PC-3 (cell line): ENCODE results near the gene SMAP1. TPM values are rescaled to one million over a fixed set of nuclear protein-coding genes. Genes with fewer than 3 reads are reported as not detected.

Experiments used
- ATAC-seq: fragments of 200-7000 bp; cut with Tn5 transposase; 2 replicates; pipeline ENCODE4 v1.9.1; 2020; ENCODE audit warnings: mild to moderate bottlenecking, moderate library complexity
- BruUV-seq: library from RNA; stranded (reverse); fragments of 400-500 nt; replicated peaks from 2 replicates; lab custom pipeline; 2021; lab: Mats Ljungman, UMichigan
- CTCF ChIA-PET: fragments of 300-600 bp; sonication (Branson Sonifier 250); formaldehyde crosslinking; loops from one replicate; lab custom pipeline; 2022; ENCODE audit warnings: antibody characterized with exemption; lab: Charles Lee
- POLR2A ChIA-PET: fragments of 300-600 bp; sonication (Branson Sonifier 250); formaldehyde crosslinking; loops from one replicate; lab custom pipeline; 2022; ENCODE audit warnings: antibody characterized with exemption; ENCODE audit not compliant: unreplicated experiment; lab: Charles Lee
- DNase-seq: peaks from one replicate; pipeline ENCODE4 v3.0.0-alpha.2; 2015
- H2AFZ ChIP-seq: fragments of 300-600 bp; sonication (generic); 2 replicates; pipeline ENCODE4 v1.6.0; 2016; ENCODE audit warnings: antibody characterized with exemption, low read length
- H3F3A ChIP-seq: fragments of 300-600 bp; sonication (generic); one replicate; pipeline ENCODE4 v1.6.0; 2017; ENCODE audit warnings: antibody characterized with exemption, low read length, control low read depth, mild to moderate bottlenecking; ENCODE audit not compliant: unreplicated experiment
- H3K27ac ChIP-seq: fragments of 300-600 bp; sonication (generic); 2 replicates; pipeline ENCODE4 v1.5.1; 2016; ENCODE audit warnings: mild to moderate bottlenecking, low read length
- H3K27me3 ChIP-seq: fragments of 300-600 bp; sonication (generic); 2 replicates; pipeline ENCODE4 v1.6.1; 2016; ENCODE audit warnings: low read length, mixed read lengths
- H3K36me3 ChIP-seq: fragments of 300-600 bp; sonication (generic); 2 replicates; pipeline ENCODE4 v1.6.1; 2016; ENCODE audit warnings: low read depth, mixed run types, low read length, mixed read lengths
- H3K4me1 ChIP-seq: fragments of 300-600 bp; sonication (generic); 2 replicates; pipeline ENCODE4 v1.5.1; 2016; ENCODE audit warnings: low read length; ENCODE audit not compliant: insufficient read depth
- H3K4me2 ChIP-seq: fragments of 300-600 bp; sonication (generic); 2 replicates; pipeline ENCODE4 v1.6.0; 2016; ENCODE audit warnings: low read length
- H3K4me3 ChIP-seq: fragments of 300-600 bp; sonication (generic); 2 replicates; pipeline ENCODE4 v1.5.1; 2016; ENCODE audit warnings: mild to moderate bottlenecking, low read length, mixed read lengths
- H3K79me2 ChIP-seq: fragments of 300-600 bp; sonication (generic); 2 replicates; pipeline ENCODE4 v1.6.1; 2017; ENCODE audit warnings: low read length, mixed read lengths
- H3K9ac ChIP-seq: fragments of 300-600 bp; sonication (generic); 2 replicates; pipeline ENCODE4 v1.6.0; 2016; ENCODE audit warnings: mild to moderate bottlenecking, low read length
- H3K9me2 ChIP-seq: fragments of 300-600 bp; sonication (generic); replicated peaks from 2 replicates; pipeline ENCODE4 v1.6.1; 2016; ENCODE audit warnings: mixed run types, low read length, mixed read lengths
- H3K9me3 ChIP-seq: fragments of 300-600 bp; sonication (generic); 2 replicates; pipeline ENCODE4 v1.6.1; 2016; ENCODE audit warnings: low read length, mixed read lengths
- H4K20me1 ChIP-seq: fragments of 300-600 bp; sonication (generic); 2 replicates; pipeline ENCODE4 v1.6.1; 2016; ENCODE audit warnings: low read length, mixed read lengths
- EZH2 ChIP-seq: fragments of 300-600 bp; sonication (generic); IDR thresholded peaks from one replicate; pipeline ENCODE4 v1.6.1; 2017; ENCODE audit warnings: antibody characterized with exemption, mild to moderate bottlenecking, low read length; ENCODE audit not compliant: unreplicated experiment
- EZH2phosphoT487 ChIP-seq: fragments of 300-600 bp; sonication (generic); IDR thresholded peaks from 2 replicates; pipeline ENCODE4 v1.6.1; 2018; ENCODE audit warnings: mild to moderate bottlenecking, antibody characterized with exemption, low read length, borderline replicate concordance
- intact Hi-C: fragments of 100-400 bp; cut with micrococcal nuclease; formaldehyde crosslinking; loops from 2 replicates; pipeline ENCODE4 v1.9.0; 2023
- total RNA-seq: library from RNA; depleted of rRNA; stranded (reverse); fragments of >200 nt; gene quantifications from 2 replicates; pipeline ENCODE4 v1.2.3, GENCODE V29; 2014
- TF ChIP-seq, protein P1 (sequence below): fragments of 300-600 bp; sonication (generic); conservative IDR thresholded peaks from 2 replicates; pipeline ENCODE4 v1.5.1; 2017; ENCODE audit warnings: antibody characterized with exemption, low read depth, mild to moderate bottlenecking, low read length

SMAP1 gene
- total RNA-seq, 1 experiment from 2014 or later, result 15.7 TPM

DNA sequence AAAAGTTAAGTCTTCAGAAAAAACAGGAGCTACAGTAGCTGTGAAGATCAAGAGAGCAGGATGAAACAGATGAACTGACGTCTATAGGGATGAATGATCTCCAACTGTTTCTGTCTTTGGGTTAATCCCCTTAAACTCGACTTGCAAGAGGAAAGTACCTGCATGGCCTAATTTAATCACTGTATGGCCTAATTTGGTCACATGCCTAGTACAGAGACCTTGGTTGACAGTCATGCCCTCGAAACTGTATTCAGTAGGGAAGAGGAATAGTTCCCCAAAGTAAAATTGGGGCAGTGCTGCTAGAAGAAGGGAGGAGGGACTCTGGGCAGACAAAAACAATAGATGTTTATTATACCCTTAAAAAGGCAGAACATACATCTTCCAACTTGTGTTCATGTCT is 10.0 kb upstream of the SMAP1 start:
- H3K79me2 ChIP-seq, result no peaks in the 10 kb centered on the region
- H4K20me1 ChIP-seq, result no peaks in the 10 kb centered on the region
- ATAC-seq (no peak), DNase-seq (no peak)
- no peak overlapping the region for H2AFZ ChIP-seq
- no peaks in the 10 kb centered on the region for H3K9me3 ChIP-seq
- no peak overlapping the region for H3K27ac ChIP-seq
- no peak for TF ChIP-seq EZH2phosphoT487
- TF ChIP-seq EZH2, result no peak
- TF ChIP-seq, protein P1, sequence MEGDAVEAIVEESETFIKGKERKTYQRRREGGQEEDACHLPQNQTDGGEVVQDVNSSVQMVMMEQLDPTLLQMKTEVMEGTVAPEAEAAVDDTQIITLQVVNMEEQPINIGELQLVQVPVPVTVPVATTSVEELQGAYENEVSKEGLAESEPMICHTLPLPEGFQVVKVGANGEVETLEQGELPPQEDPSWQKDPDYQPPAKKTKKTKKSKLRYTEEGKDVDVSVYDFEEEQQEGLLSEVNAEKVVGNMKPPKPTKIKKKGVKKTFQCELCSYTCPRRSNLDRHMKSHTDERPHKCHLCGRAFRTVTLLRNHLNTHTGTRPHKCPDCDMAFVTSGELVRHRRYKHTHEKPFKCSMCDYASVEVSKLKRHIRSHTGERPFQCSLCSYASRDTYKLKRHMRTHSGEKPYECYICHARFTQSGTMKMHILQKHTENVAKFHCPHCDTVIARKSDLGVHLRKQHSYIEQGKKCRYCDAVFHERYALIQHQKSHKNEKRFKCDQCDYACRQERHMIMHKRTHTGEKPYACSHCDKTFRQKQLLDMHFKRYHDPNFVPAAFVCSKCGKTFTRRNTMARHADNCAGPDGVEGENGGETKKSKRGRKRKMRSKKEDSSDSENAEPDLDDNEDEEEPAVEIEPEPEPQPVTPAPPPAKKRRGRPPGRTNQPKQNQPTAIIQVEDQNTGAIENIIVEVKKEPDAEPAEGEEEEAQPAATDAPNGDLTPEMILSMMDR, result no peak
- BruUV-seq, result no TSS peak
- H3K4me2 ChIP-seq, result no peak overlapping the region
- intact Hi-C loops, result no loop called here
- no peaks in the 10 kb centered on the region for H3K27me3 ChIP-seq
- H3K9me2 ChIP-seq, result no peaks in the 10 kb centered on the region
- ChIA-PET CTCF (no interaction called here), POLR2A (no interaction called here)
- no peaks in the 10 kb centered on the region for H3F3A ChIP-seq
- H3K4me3 ChIP-seq, result no peak overlapping the region
- no peak overlapping the region for H3K9ac ChIP-seq
- H3K4me1 ChIP-seq, result no peaks in the 10 kb centered on the region
- no peaks in the 10 kb centered on the region for H3K36me3 ChIP-seq

DNA sequence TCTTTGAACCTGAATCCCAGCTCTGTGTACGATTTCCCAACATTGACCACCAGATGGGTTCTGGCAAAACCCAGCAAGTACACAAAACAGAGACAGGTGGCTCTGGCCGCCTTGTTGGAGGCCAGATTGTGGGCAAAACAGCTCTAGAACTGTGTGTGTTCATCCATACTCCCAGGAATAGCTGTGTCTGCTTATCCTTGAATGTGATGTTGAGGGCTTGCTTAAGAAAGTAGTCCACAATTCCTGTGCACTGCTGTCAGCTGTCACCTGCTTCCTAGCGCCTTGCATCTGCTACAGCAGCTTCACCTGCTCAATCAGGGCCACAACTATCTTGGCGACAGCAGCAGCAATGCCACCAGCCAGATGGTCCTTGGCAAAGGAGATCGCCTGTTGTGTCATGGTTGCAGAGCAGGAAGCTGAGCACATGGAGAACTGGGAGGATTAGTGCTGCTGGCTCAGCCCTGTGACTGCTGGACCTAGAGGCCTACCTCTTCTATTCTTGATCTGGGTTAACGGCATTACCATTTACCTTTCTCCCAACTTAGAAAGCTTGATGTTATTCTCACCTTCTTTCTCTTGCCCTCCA is 3.7 kb upstream of the SMAP1 start:
- Histone ChIP-seq H3K36me3 (no peaks in the 10 kb centered on the region), H3K9ac (no peak overlapping the region), H3K9me3 (no peaks in the 10 kb centered on the region), H3K79me2 (peaks cover 10% of the 10 kb centered on the region), H3K4me1 (peaks cover 6% of the 10 kb centered on the region; the same call in 1 of the 2 replicates), H3K4me3 (no peak overlapping the region), H3F3A (no peaks in the 10 kb centered on the region), H3K27me3 (no peaks in the 10 kb centered on the region), H3K9me2 (no peaks in the 10 kb centered on the region), H4K20me1 (no peaks in the 10 kb centered on the region), H3K27ac (no peak overlapping the region), H2AFZ (no peak overlapping the region), H3K4me2 (no peak overlapping the region)
- intact Hi-C loops, result no loop called here
- DNase-seq (no peak), ATAC-seq (no peak)
- TF ChIP-seq, protein P1, result no peak
- TF ChIP-seq EZH2 (no peak), EZH2phosphoT487 (no peak)
- ChIA-PET POLR2A (no interaction called here), CTCF (no interaction called here)
- no TSS peak for BruUV-seq

DNA sequence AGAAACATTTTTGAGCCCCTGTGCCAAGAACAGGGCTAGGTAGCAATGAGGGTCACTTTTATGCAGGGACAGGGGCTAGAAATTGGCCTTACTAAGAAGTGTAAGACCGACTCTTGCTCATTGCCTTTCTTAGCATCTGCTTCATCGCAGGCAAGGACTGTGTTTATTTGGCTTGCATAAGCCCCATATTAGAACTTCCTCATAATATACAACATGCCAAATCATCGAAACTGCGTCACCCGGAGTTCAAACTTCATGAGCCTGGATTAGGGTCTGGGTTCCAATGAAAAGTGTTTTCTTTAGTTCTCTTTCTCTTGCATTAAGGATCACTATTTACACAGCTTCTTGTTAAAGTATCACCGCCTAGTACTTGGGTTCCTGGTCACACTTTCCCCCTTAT is 977 bp upstream of the SMAP1 start:
- no peak overlapping the region for H3K4me3 ChIP-seq
- no peaks in the 10 kb centered on the region for H3K27me3 ChIP-seq
- H3F3A ChIP-seq, result no peaks in the 10 kb centered on the region
- intact Hi-C loops, result loop anchor here (5.0 kb wide), 2 partner anchors 99 to 119 kb away; partner anchors contain the start of gene SDHAF4
- no peak overlapping the region for H3K27ac ChIP-seq
- ChIA-PET CTCF (no interaction called here), POLR2A (no interaction called here)
- DNase-seq, result no peak
- TF ChIP-seq EZH2phosphoT487 (no peak), EZH2 (no peak)
- TF ChIP-seq, protein P1, result no peak
- H3K9ac ChIP-seq, result no peak overlapping the region
- peak overlapping the region; percentile 91; the same call in 1 of the 2 replicates for H3K4me2 ChIP-seq
- 0 out of 2 replicates have a peak, but pooled peaks cover 3% of the 10 kb centered on the region for H4K20me1 ChIP-seq
- H3K79me2 ChIP-seq, result peaks cover 37% of the 10 kb centered on the region
- H3K36me3 ChIP-seq, result no peaks in the 10 kb centered on the region
- ATAC-seq, result no peak
- BruUV-seq, result no TSS peak
- H3K9me3 ChIP-seq, result no peaks in the 10 kb centered on the region
- H3K4me1 ChIP-seq, result peaks cover 17% of the 10 kb centered on the region; the same call in 1 of the 2 replicates
- H3K9me2 ChIP-seq, result no peaks in the 10 kb centered on the region
- H2AFZ ChIP-seq, result peak overlapping the region; percentile 98
